GM19328 (cell line): ENCODE results near the gene RABGGTA.
A peak's percentile ranks its signal among the peaks of the same experiment; 100 is the strongest.

Experiments used
- ATAC-seq: cut with Tn5 transposase; IDR thresholded peaks from one replicate; pipeline ENCODE4 v1.9.1; 2021; ENCODE audit warnings: mild to moderate bottlenecking, moderate library complexity; ENCODE audit not compliant: unreplicated experiment

RABGGTA gene

DNA sequence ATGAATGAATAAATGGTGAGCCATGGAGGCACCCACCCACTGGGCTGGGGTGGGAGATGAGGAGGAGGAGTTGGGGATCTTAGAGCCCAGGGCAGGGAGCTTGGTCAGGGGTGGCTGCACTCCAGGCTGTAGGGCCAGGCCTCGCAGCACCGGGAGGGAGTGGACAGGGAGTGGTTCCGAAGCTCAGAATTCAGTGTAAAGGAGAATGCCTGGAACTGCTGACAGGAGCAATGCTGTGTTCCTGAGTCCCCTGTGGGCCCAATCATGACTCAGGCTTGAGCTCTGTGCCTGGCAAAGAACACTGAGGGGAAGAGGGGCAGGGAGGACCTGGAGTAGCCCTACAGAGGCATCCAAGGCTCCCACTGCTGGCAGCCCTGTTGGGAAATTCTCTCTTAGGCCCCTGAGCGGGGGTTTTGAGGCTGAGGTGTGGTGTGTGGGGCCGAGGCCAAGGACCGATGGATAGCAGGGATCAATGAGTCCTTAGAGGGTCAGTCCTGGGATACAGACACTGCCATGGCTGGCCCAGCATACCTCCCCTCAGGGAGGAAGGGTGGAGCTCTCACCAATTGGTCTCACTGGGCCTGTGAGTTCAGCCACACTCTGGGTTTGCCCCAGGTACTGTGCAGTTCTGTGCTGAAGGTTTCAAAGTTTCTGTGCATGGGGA is 9.5 kb upstream of the RABGGTA start:
- ATAC-seq = no peak

DNA sequence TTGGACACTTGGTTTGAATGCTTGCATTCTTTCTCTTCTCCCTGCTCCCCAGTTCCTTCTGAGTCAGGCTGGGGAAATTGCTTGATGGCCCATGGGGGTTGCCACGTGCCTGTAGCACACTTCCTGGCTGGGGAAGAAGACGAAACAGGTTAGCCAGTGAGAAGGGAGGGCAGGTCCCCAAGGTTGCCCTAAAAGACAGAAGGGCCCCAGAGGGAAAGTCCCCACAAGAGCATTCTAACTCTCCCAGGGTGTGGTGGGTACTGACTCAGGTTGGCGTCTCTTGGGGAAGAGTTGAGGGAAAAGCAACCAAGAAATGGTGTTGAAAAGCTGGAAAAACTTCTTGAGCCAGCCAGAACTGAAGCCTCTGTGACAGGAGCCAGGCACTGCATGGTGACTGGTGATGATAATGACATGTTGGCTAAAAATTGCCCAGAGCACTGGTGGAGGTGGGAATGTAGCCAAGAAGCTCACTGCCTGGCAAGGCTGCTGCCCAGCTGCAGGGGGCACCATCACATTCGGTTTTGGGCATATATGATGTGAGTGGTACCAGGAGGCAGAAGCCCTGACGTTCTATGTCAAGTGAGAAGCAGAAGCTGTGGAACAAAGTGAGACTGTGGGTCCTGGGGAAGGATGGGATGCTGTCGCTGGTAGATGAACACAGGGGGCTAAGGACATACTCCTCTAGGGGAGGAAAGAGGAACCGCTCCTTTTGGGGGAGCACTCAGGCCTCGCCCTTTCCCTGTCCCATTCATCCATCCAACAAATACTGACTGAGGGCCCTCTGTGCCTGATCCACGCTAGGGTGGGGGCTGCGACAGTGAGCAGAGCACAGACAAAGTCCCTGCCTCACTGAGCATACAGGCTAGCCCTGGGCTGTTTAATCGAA is 8.1 kb upstream of the RABGGTA start:
- ATAC-seq = peak; percentile 52

DNA sequence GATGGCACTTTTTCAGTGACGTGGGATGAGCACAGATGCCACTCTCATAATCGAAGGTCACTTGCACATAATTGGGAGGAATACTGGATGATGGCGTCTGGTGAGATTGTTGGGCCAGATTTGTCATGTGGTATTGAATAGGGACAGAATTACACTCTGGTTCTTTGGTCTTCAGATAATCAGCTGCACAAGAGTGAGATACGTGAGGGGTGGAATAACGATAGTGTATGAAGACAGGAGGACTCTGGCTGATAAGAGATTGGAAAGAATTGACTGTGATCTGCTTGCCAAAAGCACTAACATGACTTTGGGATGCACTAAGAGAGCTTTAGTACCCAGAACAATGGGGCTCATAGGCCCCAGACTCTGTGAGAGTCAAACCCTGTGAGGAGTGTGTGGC is 7.0 kb upstream of the RABGGTA start:
- ATAC-seq = no peak

DNA sequence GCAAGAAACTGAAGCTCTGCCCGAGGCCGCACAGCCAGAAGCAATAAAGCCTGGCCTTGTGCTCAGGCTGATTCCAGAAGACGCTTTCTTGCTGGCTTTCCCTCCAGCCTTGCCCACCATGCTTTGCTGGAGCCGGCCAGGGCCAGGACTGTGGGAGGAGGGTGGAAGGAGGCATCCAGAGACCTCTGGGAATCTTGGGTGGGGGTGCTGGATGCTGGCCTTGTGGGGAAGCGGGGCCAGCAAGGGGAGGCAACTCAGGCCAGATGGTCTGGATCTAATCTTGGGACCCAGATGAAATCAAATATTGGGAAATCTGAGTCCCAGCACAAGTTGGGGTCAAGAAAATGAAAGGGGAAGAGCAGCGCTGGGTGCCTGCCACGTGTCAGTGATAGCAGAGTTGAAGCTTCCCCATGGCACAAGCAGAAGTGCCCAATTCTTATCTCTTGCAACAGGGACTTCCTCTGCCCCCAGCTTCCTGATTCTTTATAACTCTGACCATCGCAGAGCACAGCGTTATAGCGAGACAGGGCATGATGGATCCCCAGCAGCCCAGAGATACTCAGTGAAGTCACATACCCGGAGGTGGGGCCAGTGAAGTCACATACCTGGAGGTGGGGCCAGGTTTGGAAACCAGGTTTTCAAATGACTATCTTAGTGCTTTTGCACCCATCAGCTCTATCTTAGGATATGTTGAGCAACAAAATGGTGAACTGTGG is 6.4 kb upstream of the RABGGTA start:
- no peak for ATAC-seq

DNA sequence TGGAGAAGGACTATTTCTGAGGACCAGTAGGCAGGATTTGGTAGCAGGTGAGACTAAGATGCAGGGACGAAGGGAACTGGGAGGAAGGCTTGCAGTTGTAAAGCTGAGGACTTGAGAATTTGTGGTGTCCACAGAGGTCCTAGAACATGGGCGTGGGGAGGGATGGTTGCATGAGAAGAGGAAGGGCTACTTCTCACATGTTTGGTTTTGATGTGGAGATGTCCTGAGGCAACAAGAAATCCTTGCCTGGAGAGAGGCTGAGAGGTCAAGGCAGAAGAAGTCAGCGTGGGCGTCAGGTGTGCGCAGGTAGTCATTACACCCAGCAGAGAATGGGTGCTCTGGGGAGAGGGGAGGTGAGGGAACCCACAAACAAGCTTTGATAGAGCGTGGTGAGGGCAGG is 5.7 kb upstream of the RABGGTA start:
- ATAC-seq = no peak

DNA sequence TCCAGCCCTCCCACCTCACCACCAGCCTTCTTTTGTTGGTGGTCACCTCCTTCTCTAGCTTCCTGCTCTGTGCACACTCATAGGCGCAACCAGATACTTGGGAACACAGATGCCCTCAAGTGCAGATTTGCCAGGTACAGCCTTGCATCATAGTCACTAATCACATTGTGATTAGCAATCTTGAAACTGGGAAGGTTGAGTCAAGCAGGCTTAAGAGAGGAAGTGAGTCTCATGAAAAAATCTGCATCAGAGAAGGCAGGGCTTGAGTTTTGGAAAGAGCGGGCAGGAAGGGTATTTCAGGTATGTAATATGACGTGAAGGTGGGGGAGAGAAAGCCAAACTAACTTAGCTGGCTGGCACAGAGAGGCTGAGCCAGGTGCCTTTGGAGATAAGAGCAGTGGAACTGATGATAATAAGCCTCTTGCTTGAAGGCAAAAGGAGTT is 2.7 kb upstream of the RABGGTA start:
- ATAC-seq = no peak

DNA sequence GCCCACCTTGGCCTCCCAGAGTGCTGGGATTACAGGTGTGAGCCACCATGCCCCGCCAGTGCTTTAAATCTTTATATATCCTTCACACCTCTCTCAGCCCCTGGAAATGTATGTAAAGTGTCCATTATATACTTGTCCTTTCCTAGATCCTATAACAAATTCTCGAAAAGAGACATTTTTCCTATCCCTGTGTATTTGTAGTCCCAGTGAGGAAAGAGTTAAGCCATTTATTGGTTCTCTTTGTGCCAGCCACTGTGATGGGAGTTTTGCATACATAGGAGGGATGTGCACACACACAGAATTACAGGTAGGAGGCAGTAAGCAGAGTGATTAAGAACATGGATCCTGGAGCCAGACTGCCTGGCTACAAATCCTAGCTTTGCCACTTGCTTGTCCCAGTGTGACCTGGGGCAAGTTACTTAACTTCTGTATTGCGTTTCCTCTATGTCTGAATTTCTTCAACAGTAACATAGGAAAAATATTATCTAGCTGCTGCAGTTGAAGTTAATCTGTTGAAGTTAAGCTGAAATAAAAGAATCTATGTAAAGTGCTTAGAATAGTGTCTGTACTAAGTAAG is 2.1 kb upstream of the RABGGTA start:
- no peak for ATAC-seq

DNA sequence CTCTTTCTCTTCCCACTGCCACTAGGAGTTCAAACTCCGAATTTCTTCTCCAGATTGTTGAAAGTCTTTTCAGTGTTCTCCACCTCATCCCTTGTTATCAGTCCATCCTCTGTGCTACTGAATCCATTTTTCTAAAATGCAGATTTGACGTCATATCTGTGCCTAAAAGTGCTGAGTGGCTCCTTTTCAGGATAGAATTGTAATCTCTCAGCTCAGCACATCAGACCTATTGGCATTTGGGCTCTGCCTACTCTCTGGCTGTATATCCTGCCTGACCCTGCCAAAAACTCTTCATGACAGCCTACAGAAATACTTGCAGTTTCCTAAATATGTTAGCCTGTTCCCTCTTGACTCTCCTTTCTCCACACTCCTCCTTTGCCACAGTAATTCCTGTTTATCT is 1.1 kb upstream of the RABGGTA start:
- ATAC-seq = no peak

DNA sequence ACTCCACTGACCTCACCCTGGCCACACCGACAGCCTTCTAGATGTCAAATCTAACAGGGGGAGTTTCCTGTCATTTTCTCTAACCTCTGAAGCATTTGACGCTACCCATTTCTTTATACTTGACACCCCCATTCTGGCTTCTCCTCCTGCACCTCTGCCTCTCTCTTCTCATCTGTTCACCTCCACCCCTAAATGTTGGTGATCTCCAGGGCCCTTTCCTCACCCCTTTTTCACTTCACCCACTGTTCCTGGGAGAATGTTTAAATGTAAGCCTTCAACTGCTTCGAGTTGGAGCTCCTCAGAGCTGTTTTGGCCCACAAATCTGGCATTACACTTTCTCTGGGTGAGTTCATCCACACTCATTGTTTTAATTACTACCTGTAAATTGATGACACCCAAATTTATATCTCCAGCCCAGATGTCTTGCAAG is 452 bp upstream of the RABGGTA start:
- no peak for ATAC-seq

DNA sequence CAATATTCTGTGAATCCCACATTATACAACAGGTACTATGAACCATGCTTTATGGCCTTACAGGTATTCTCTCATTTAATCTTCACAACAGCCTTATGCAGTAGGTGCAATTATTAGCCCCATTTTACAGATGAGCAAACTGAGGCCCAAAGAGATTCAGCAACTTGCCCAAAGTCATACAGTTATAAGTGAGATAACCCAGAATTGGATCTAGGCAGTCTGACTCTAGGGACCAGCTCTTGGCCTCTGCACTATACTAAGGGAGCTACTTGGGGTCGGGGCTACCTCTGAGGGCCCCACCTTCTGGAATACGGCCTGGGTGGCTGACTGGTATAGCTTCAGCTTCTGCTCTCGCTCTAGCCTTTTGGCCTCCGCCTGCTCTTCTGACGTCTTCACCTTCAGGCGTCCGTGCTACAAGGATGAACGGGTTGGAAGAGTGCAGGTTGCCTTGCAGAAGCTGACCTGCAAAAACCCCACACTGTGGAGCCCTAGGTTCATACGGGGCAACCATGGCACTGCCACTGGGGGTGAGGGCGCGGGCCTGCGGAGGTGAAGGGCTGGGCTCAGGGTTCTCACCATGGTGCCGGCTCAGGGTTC is 762 bp downstream of the RABGGTA start:
- no peak for ATAC-seq

DNA sequence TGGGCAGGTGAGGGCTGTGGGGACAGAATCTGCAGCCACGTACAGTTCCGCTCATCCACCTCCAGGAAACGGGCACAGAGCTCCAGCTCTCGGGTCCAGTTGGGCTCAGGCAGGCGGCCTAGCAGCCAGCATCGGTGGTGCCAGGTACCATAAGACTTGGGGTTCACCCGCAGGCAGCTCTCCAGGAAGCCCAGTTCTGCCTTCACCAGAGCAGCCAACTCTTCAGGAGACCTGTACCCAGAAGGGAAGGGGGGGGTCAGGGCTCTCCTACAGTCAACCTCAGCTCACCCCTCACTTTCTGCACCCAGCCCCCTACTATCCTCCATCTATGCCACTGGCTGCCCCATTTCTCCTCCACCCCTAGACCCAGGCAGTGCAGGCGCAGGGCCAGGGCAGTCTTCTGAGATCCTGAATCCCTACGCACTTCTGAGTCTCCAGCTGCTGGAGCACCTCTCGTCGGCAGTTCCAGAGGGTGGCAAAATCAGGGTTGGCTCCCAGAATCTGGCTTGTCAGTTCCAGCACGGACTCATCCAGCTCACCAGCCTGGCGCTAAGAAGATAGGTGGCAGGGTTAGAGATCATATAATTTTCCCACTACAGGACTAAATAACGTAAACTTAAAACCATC is 1.4 kb downstream of the RABGGTA start:
- ATAC-seq = no peak

DNA sequence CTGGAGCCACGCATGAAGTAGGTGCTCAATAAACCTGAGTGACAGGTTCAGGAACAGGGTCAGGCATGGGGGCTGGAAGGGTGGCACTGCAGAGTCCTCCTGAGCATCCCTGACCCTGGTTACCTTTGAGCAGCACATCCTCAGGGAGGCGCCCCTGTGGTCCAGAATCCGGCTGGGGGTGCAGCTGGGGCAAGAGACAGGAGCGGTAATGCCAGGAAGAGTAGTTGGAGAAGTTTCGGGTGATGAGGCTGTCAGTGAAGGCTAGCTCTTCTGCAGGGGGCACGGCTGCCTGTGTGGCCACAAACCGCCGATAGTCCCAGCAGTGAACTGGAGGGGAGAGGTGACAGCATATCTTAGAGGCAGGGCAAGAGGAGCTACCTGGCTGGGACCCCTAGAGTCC is 2.0 kb downstream of the RABGGTA start:
- no peak for ATAC-seq

DNA sequence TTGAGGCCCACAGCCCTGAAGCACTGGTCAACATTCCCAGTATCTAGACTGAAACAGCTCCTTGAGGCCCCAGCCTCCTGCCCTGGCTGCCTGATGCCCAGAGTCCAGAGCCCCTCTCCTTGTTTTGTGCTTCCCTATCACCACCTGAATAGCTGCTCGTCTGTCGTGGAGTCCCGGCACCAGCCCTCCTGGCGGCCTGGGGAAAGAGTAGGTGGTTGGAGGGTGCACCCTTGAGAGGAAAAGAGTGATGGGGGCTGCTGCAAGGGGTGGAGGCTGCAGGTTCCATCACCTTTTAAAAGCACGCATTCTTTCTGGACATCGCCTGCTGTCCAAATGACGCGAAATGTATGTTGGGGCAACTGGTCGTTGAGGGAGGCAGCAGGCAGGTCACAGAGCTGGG is 3.2 kb downstream of the RABGGTA start:
- no peak for ATAC-seq

DNA sequence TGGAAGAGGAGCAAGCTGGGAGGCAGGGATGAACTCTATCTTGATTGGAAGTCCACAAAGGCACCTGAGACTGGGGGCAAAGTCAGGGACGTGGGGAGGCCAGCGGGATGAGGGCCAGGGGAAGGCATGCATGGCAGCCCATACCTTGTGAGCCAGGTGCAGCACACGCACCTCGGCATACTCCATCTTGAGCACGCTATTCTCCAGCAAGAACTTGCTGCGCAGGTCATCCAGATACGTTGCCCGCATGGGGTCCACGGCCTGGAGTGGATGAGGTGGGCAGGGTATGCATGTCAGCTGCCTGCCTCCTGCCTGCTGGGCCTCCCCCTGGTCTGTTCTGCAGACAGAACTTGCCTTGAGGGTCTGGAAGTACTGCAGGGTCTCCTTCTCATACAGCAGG is 3.9 kb downstream of the RABGGTA start:
- ATAC-seq = no peak

DNA sequence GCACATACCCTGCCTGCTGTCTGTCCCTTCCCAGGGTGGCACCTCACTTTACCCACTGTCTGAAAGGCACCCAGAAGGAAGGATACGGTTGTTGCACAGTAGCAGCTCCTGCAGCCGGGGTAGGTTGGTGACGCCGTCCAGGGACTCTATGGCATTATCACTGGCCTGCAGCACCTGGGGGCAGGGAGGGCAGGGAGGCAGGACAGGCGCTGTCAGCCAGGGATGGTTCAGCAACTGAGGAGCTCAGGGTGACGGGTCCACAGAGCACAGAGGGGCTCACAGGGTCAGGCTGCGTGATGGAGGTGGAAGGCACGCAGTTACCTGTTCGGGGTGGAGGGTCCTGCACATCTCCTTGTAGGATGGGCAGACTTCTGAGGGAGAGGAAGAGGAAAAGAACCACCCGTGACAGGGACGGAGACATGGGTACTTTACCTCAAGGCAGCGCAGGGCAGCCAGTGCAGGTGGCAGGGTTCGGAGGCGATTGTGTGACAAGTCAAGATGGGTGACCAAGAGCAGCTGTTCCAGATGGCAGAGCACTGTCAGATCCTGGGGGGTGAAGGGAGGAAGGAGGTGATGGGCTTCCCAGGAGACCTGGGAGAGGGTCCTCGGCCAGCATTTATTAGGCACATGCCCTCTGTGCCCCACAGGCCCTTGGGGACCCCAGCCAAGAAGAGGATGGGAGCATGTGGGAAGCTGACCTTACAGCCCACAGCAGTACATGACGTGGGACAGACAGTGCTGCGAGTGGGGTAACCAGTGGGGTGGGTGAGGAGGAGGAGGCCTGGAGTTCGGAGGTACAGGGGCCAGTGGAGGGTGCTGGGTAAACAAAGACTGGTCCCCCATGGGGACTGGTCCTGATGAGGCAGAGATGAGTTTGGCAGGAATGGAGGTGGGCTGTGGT is 4.8 kb downstream of the RABGGTA start:
- no peak for ATAC-seq

DNA sequence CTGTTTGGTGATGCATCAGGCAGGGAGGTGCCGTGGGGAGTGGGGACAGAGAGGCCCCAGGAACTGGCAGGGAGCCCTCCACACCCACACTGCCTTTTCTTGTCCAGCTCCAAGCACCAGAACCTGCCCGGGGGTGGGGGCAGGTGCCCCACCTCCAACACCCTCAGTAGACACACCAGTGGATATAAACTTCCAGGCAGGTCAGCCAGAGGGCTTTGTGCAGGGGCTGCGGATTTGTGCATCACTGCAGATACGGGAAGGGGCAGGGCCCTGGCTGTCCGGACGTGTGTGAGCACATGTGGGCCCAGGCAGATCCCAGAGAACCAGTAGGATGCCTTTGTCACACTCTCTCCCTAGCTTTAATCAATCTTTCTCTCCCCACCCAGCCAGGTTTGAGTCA is 7.1 kb downstream of the RABGGTA start:
- no peak for ATAC-seq

DNA sequence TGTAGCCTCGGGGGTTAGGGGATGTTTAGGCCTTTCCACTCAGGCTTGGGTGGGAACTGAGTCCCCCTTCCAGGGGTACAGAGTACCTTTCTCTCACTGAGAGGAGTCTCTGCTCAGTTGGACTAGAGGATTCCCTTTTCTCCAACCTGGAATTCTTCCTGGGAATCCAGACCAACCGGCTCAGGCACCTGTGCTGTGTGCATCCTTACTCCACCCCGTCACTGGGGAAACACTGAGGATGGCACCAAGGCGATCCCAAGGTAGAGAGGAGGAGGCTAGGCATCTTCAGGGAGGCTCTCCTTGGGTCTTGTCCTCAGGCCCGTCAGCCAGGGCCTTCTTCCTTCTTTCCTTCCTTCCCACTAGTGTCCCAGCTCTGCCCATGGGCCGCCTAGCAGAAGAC is 7.5 kb downstream of the RABGGTA start:
- no peak for ATAC-seq

DNA sequence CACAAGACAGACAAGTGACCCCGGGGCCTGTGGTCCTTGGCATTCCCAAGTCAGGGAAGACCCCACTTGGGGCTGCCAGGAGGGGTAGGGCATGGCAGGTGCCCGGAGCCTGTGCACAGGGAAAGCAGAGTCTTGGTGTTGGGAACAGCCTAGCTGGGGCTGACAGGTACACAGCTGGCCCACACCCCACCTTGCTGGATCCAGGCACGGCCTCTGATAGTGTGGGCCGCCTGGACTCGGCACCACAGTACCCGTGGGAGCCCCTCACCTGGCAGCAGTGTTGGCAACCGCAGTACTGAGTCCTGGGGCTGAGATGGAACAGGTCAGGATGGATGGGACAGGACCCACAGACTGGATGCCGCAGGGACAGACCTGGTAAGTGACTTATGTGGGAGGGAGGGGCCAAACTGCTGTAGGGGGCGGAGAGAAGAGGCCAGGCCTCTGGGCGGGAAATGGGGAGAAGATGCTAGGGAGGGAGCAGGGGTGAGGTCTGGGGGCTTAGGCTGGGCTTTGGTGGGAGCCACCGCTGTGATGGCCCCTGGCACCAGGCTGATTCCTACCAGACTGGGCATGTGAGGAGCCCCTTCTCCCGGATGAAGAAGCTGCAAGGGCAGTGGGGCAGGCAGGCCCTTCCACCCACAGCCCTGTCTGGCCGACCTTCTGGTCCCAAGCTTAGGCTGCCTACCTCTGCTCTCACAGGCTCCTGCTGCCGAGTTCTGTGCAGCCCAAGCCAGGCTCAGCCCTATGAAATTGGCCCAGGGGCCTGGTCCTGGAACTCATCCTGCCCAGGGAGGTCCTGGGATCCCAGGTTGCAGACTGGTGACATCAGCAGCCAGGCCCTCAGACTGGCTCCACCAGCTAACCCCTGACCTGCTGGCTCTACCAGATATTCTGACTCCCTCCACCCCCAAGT is 8.3 kb downstream of the RABGGTA start, which contains the start of gene TGM1:
Gene TGM1 (minus strand): TSS at position 357 of the 913 bp plus-strand sequence. CDS start 825 bp downstream, outside the sequence.
- ATAC-seq = no peak
